ENCODE results near the gene BBS7. TPM values are rescaled to one million over a fixed set of nuclear protein-coding genes. Genes with fewer than 3 reads are reported as not detected.

BBS7 gene
- total and polyA plus RNA-seq, 9 of the 15 experiments (the other 6 are each of a cell fraction or from before 2014, with no cell fraction given): 13.4 to 25.8 (median 16.4) TPM

DNA sequence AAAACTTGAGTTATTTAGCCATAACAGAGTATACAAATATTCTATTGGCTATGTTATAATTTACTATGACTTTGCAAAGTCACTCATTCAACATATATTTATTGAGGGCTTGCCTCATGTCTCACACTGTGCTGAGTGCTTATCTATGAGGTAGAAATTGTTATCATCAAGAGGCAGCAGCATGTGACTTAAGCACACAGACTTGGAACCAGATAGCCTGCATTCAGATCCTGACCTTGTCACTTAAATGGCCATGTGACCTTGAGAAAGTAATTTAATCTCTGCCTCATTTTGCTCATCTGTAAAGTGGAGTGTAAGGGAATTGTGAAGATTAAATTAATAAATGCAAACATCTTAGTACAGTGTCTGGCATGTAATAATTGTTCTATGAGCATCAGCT is 79.3 kb downstream of the BBS7 start (continued):
- TF ChIP-seq SIRT6 (IDR thresholded peaks at IDR 0.05; ENCODE audit: low read depth, low read length): no peak
- no peak for TF ChIP-seq HNRNPH1 (optimal IDR thresholded peaks at IDR 0.05; ENCODE audit: low read depth, low read length)
- TF ChIP-seq NCOA1 (IDR thresholded peaks at IDR 0.05; ENCODE audit: low read depth): peak; percentile 48; the same call in 1 of the 2 replicates
- TF ChIP-seq TAF9B (IDR thresholded peaks at IDR 0.05; ENCODE audit: partially characterized antibody): peak; percentile 51
- no peak for TF ChIP-seq PATZ1 (CRISPR knock-in tag; IDR thresholded peaks at IDR 0.05; ENCODE audit: borderline replicate concordance)
- TF ChIP-seq SETDB1 (IDR thresholded peaks at IDR 0.05; ENCODE audit: low read length): no peak
- no peak for TF ChIP-seq ZNF586 (CRISPR knock-in tag; conservative IDR thresholded peaks at IDR 0.05)
- TF ChIP-seq, protein P1, sequence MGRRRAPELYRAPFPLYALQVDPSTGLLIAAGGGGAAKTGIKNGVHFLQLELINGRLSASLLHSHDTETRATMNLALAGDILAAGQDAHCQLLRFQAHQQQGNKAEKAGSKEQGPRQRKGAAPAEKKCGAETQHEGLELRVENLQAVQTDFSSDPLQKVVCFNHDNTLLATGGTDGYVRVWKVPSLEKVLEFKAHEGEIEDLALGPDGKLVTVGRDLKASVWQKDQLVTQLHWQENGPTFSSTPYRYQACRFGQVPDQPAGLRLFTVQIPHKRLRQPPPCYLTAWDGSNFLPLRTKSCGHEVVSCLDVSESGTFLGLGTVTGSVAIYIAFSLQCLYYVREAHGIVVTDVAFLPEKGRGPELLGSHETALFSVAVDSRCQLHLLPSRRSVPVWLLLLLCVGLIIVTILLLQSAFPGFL (CRISPR knock-in tag; IDR thresholded peaks at IDR 0.05): no peak
- peak; percentile 17 for TF ChIP-seq NEUROD1 (IDR thresholded peaks at IDR 0.05; ENCODE audit: borderline replicate concordance, low read depth, low read length, partially characterized antibody)
- 0 out of 4 replicates have a peak, but pooled peaks of 1 of the 2 experiments have one; percentile 5 for TF ChIP-seq RAD21 (CRISPR knock-in tag; conservative IDR thresholded peaks at IDR 0.05 in 1 of 2, IDR thresholded peaks at IDR 0.05 in 1 of 2)
- TF ChIP-seq MYNN (IDR thresholded peaks at IDR 0.05): no peak
- no peak for TF ChIP-seq MYNN (CRISPR knock-in tag; IDR thresholded peaks at IDR 0.05)
- TF ChIP-seq, protein P2, sequence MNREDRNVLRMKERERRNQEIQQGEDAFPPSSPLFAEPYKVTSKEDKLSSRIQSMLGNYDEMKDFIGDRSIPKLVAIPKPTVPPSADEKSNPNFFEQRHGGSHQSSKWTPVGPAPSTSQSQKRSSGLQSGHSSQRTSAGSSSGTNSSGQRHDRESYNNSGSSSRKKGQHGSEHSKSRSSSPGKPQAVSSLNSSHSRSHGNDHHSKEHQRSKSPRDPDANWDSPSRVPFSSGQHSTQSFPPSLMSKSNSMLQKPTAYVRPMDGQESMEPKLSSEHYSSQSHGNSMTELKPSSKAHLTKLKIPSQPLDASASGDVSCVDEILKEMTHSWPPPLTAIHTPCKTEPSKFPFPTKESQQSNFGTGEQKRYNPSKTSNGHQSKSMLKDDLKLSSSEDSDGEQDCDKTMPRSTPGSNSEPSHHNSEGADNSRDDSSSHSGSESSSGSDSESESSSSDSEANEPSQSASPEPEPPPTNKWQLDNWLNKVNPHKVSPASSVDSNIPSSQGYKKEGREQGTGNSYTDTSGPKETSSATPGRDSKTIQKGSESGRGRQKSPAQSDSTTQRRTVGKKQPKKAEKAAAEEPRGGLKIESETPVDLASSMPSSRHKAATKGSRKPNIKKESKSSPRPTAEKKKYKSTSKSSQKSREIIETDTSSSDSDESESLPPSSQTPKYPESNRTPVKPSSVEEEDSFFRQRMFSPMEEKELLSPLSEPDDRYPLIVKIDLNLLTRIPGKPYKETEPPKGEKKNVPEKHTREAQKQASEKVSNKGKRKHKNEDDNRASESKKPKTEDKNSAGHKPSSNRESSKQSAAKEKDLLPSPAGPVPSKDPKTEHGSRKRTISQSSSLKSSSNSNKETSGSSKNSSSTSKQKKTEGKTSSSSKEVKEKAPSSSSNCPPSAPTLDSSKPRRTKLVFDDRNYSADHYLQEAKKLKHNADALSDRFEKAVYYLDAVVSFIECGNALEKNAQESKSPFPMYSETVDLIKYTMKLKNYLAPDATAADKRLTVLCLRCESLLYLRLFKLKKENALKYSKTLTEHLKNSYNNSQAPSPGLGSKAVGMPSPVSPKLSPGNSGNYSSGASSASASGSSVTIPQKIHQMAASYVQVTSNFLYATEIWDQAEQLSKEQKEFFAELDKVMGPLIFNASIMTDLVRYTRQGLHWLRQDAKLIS (CRISPR knock-in tag; IDR thresholded peaks at IDR 0.05): no peak
- TF ChIP-seq FOSL1 (tag; conservative IDR thresholded peaks at IDR 0.05): peak; percentile 75
- no peak for TF ChIP-seq RBM17 (IDR thresholded peaks at IDR 0.05; ENCODE audit: borderline replicate concordance, low read depth, low read length)
- TF ChIP-seq ERF (CRISPR knock-in tag; IDR thresholded peaks at IDR 0.05): no peak
- TF ChIP-seq RBFOX2 (IDR thresholded peaks at IDR 0.05; ENCODE audit: low read depth, low read length): no peak
- no peak for TF ChIP-seq PYGO2 (tag; IDR thresholded peaks at IDR 0.05)
- no peak for TF ChIP-seq FOXA1 (IDR thresholded peaks at IDR 0.05; ENCODE audit: borderline replicate concordance)
- no peak for TF ChIP-seq ZZZ3 (IDR thresholded peaks at IDR 0.05)
- no peak for TF ChIP-seq ZNF23 (CRISPR knock-in tag; IDR thresholded peaks at IDR 0.05)
- no peak for TF ChIP-seq E2F6 (IDR thresholded peaks at IDR 0.05; ENCODE audit: borderline replicate concordance in 1 of 2, extremely low read depth in 1 of 2, insufficient read depth in 1 of 2, insufficient read length in 1 of 2, low read depth in 1 of 2, low read length in 1 of 2, poor library complexity in 1 of 2, severe bottlenecking in 1 of 2)
